GM23338 (cell line): Measurements from ENCODE around the gene KLHL21. TPM values are rescaled to one million over a fixed set of nuclear protein-coding genes. Genes with fewer than 3 reads are reported as not detected.

Experiments
- ATAC-seq: fragments of 200-7000 bp; cut with Tn5 transposase; 3 replicates; pipeline ENCODE4 v1.9.1; 2020
- DNase-seq: peaks from one replicate; pipeline ENCODE4 v3.0.0-alpha.2; 2015; ENCODE audit warnings: low spot score
- H2AFZ ChIP-seq: fragments of 200-600 bp; sonication (generic); 2 replicates; pipeline ENCODE4 v1.8.0; 2016; ENCODE audit warnings: antibody characterized with exemption, mild to moderate bottlenecking, moderate library complexity
- H3F3A ChIP-seq: fragments of 200-600 bp; sonication (generic); replicated peaks from 2 replicates; pipeline ENCODE4 v1.8.0; 2017; ENCODE audit warnings: antibody characterized with exemption, mixed run types, low read depth
- H3K27ac ChIP-seq: fragments of 200-600 bp; sonication (generic); 2 replicates; pipeline ENCODE4 v1.6.1; 2016; ENCODE audit warnings: low read depth
- H3K27me3 ChIP-seq: fragments of 200-600 bp; sonication (generic); 2 replicates; pipeline ENCODE4 v1.8.0; 2016; ENCODE audit warnings: mild to moderate bottlenecking, mixed run types, moderate library complexity; ENCODE audit not compliant: insufficient read depth
- H3K36me3 ChIP-seq: fragments of 200-600 bp; sonication (generic); 2 replicates; pipeline ENCODE4 v1.8.0; 2016; ENCODE audit warnings: mild to moderate bottlenecking; ENCODE audit not compliant: insufficient read depth
- H3K4me1 ChIP-seq: fragments of 200-600 bp; sonication (generic); 2 replicates; pipeline ENCODE4 v1.8.0; 2016; ENCODE audit warnings: mild to moderate bottlenecking, moderate library complexity; ENCODE audit not compliant: insufficient read depth
- H3K4me2 ChIP-seq: fragments of 200-600 bp; sonication (generic); 2 replicates; pipeline ENCODE4 v1.7.1; 2017; ENCODE audit warnings: mixed run types
- H3K4me3 ChIP-seq: fragments of 200-600 bp; sonication (generic); 2 replicates; pipeline ENCODE4 v1.6.1; 2016; ENCODE audit warnings: mixed run types
- H3K79me2 ChIP-seq: fragments of 200-600 bp; sonication (generic); replicated peaks from 2 replicates; pipeline ENCODE4 v1.8.0; 2017; ENCODE audit warnings: mild to moderate bottlenecking; ENCODE audit not compliant: insufficient read depth
- H3K9me2 ChIP-seq: fragments of 200-600 bp; sonication (generic); 2 replicates; pipeline ENCODE4 v1.8.0; 2017; ENCODE audit not compliant: insufficient read depth
- H4K20me1 ChIP-seq: fragments of 200-600 bp; sonication (generic); replicated peaks from 2 replicates; pipeline ENCODE4 v1.8.0; 2017; ENCODE audit warnings: mild to moderate bottlenecking; ENCODE audit not compliant: insufficient read depth
- H3K27ac Mint-ChIP-seq: 2 replicates; pipeline ENCODE4 v1.8.0; 2020; ENCODE audit warnings: inconsistent platforms, mild to moderate bottlenecking, moderate library complexity, mixed read lengths
- H3K27me3 Mint-ChIP-seq: 3 replicates; pipeline ENCODE4 v1.8.0; 2022; ENCODE audit warnings: low read depth, mild to moderate bottlenecking, moderate library complexity, mixed read lengths, inconsistent platforms; ENCODE audit not compliant: insufficient read depth, poor library complexity
- H3K36me3 Mint-ChIP-seq: 3 replicates; pipeline ENCODE4 v1.8.0; 2021; ENCODE audit warnings: low read depth, mild to moderate bottlenecking, inconsistent platforms, moderate library complexity, mixed read lengths
- H3K4me1 Mint-ChIP-seq: 3 replicates; pipeline ENCODE4 v1.8.0; 2020; ENCODE audit warnings: mild to moderate bottlenecking, inconsistent platforms, mixed read lengths
- H3K4me3 Mint-ChIP-seq: 3 replicates; pipeline ENCODE4 v1.8.0; 2021; ENCODE audit warnings: moderate library complexity, mild to moderate bottlenecking, inconsistent platforms, mixed read lengths
- H3K9me3 Mint-ChIP-seq: 3 replicates; pipeline ENCODE4 v1.8.0; 2020; ENCODE audit warnings: moderate library complexity, mild to moderate bottlenecking, inconsistent platforms, mixed read lengths
- ETS1 ChIP-seq: IDR thresholded peaks from 2 replicates; pipeline ENCODE4 v1.6.1; 2016; ENCODE audit warnings: antibody characterized with exemption
- EZH2 ChIP-seq: fragments of 200-600 bp; sonication (generic); IDR thresholded peaks from one replicate; pipeline ENCODE4 v1.8.0; 2017; ENCODE audit warnings: antibody characterized with exemption, mild to moderate bottlenecking, low read depth; ENCODE audit not compliant: unreplicated experiment
- EZH2phosphoT487 ChIP-seq: fragments of 200-600 bp; sonication (generic); IDR thresholded peaks from one replicate; pipeline ENCODE4 v1.8.1; 2018; ENCODE audit warnings: antibody characterized with exemption; ENCODE audit not compliant: unreplicated experiment
- JUNB ChIP-seq: IDR thresholded peaks from one replicate; pipeline ENCODE4 v1.6.1; 2016; ENCODE audit warnings: antibody characterized with exemption; ENCODE audit not compliant: unreplicated experiment
- NANOG ChIP-seq: IDR thresholded peaks from 2 replicates; pipeline ENCODE4 v1.6.1; 2016; ENCODE audit warnings: antibody characterized with exemption, borderline replicate concordance
- POLR2AphosphoS5 ChIP-seq: IDR thresholded peaks from 2 replicates; pipeline ENCODE4 v1.6.1; 2016; ENCODE audit warnings: antibody characterized with exemption, low read depth
- REST ChIP-seq: IDR thresholded peaks from one replicate; pipeline ENCODE4 v1.6.1; 2018; ENCODE audit warnings: antibody characterized with exemption; ENCODE audit not compliant: unreplicated experiment
- STAT1 ChIP-seq: IDR thresholded peaks from one replicate; pipeline ENCODE4 v1.6.1; 2016; ENCODE audit warnings: antibody characterized with exemption; ENCODE audit not compliant: unreplicated experiment
- ZNF462 ChIP-seq: fragments of 250-450 bp; sonication (Bioruptor Pico); IDR thresholded peaks from 2 replicates; pipeline ENCODE4 v1.5.0; 2020; ENCODE audit warnings: mild to moderate bottlenecking, moderate library complexity
- long read RNA-seq: library from polyadenylated mRNA; unstranded; transcript quantifications from one replicate; pipeline ENCODE4 v2.0.0, GENCODE V29; 2020; ENCODE audit not compliant: unreplicated experiment
- polyA plus RNA-seq: library from polyadenylated mRNA; unstranded; fragments of >200 nt; fragmentation: Nextera tagmentation; extraction: Ambion mirVana; gene quantifications from 2 replicates; pipeline ENCODE4 v1.2.1, GENCODE V29; 2016
- total RNA-seq: library from RNA; depleted of rRNA; stranded (reverse); fragments of >200 nt; shearing (Covaris generic); gene quantifications from 2 replicates; pipeline ENCODE4 v1.2.3, GENCODE V29; 2014; rRNA removed

The KLHL21 gene
- total RNA-seq (31.1 and 35.9 TPM in 2 replicates), polyA plus RNA-seq (7.3 and 7.8 TPM in 2 replicates)
- long read RNA-seq, full-length matches to known transcripts = 1 of 1 reads
- long read RNA-seq, partial matches to known transcripts = 0 of 1 reads
- long read RNA-seq, other reads (novel, unspliced or antisense) = 0 of 1 reads

GRCh38 chr1:6602669-6603237, at the start of gene KLHL21:
Gene KLHL21, minus strand, starts transcription at chr1:6602869. Its CDS starts 52 bp downstream, at chr1:6602817.
- H3K9me3 Mint-ChIP-seq = no peaks in the 10 kb centered on the region
- Histone ChIP-seq H3F3A (peaks cover 10% of the 10 kb centered on the region; the same call in 1 of the 2 replicates), H3K4me2 (peak within 1 kb of the TSS; percentile 81), H3K9me2 (no peaks in the 10 kb centered on the region), H4K20me1 (peaks cover 22% of the 10 kb centered on the region), H2AFZ (peak within 1 kb of the TSS; percentile 1; the same call in 1 of the 2 replicates), H3K4me3 (peak within 1 kb of the TSS; percentile 98), H3K27me3 (peaks cover 5% of the 10 kb centered on the region; the same call in 1 of the 2 replicates), H3K36me3 (no peaks in the 10 kb centered on the region; the same call in 1 of the 2 replicates), H3K27ac (peak within 1 kb of the TSS; percentile 94), H3K79me2 (peaks cover 42% of the 10 kb centered on the region), H3K4me1 (peaks cover 9% of the 10 kb centered on the region)
- peak; percentile 86 for DNase-seq
- TF ChIP-seq JUNB (no peak), POLR2AphosphoS5 (peak; percentile 95)
- peaks cover 28% of the 10 kb centered on the region; the same call in 2 of the 3 replicates for H3K36me3 Mint-ChIP-seq
- H3K27me3 Mint-ChIP-seq = peaks cover 20% of the 10 kb centered on the region
- H3K4me3 Mint-ChIP-seq = peak within 1 kb of the TSS; percentile 91
- H3K27ac Mint-ChIP-seq = peak within 1 kb of the TSS; percentile 97
- ATAC-seq = peak; percentile 50
- peaks cover 20% of the 10 kb centered on the region for H3K4me1 Mint-ChIP-seq

GRCh38 chr1:6651909-6652308, 49.2 kb upstream of the KLHL21 start:
- Histone ChIP-seq H3K4me3 (no peak overlapping the region), H3K79me2 (peaks cover 8% of the 10 kb centered on the region), H3K4me1 (0 out of 2 replicates have a peak, but pooled peaks cover 5% of the 10 kb centered on the region), H2AFZ (no peak overlapping the region), H3K9me2 (no peaks in the 10 kb centered on the region), H3K36me3 (peaks cover 16% of the 10 kb centered on the region), H3K27ac (no peak overlapping the region), H4K20me1 (no peaks in the 10 kb centered on the region; the same call in 1 of the 2 replicates), H3K4me2 (no peak overlapping the region), H3K27me3 (no peaks in the 10 kb centered on the region), H3F3A (no peaks in the 10 kb centered on the region; the same call in 1 of the 2 replicates)
- DNase-seq (no peak), ATAC-seq (no peak)
- peak overlapping the region; percentile 44; the same call in 1 of the 2 replicates for H3K27ac Mint-ChIP-seq
- H3K4me3 Mint-ChIP-seq = no peak overlapping the region
- no peaks in the 10 kb centered on the region for H3K9me3 Mint-ChIP-seq
- H3K36me3 Mint-ChIP-seq = peaks cover 38% of the 10 kb centered on the region
- peaks cover 2% of the 10 kb centered on the region; the same call in 1 of the 3 replicates for H3K4me1 Mint-ChIP-seq
- H3K27me3 Mint-ChIP-seq = peaks cover 3% of the 10 kb centered on the region
- TF ChIP-seq STAT1 (no peak), ZNF462 (no peak), EZH2 (no peak), NANOG (no peak), POLR2AphosphoS5 (no peak), JUNB (no peak), REST (no peak), EZH2phosphoT487 (no peak), ETS1 (no peak)
